ENCODE measurements around the gene ARHGAP6.

Gene ARHGAP6

GRCh38 chrX:11464836-11465463 lies 200.8 kb downstream of the ARHGAP6 start:
- DNase-seq (ENCODE audit: low read depth, low spot score) = no peak

GRCh38 chrX:11464380-11464779 lies 201.3 kb downstream of the ARHGAP6 start:
- DNase-seq (ENCODE audit: low read depth, low spot score) = no peak

GRCh38 chrX:11462648-11463047 lies 203.1 kb downstream of the ARHGAP6 start:
- DNase-seq (ENCODE audit: low read depth, low spot score) = no peak

GRCh38 chrX:11462136-11462535 lies 203.6 kb downstream of the ARHGAP6 start:
- DNase-seq (ENCODE audit: low read depth, low spot score) = no peak

- no peak for DNase-seq (ENCODE audit: low read depth, low spot score)
Measured at GRCh38 chrX:11461201-11462001, 204.3 kb downstream of the ARHGAP6 start.

- DNase-seq (ENCODE audit: low read depth, low spot score) = no peak
Measured at GRCh38 chrX:11460347-11460746, 205.4 kb downstream of the ARHGAP6 start.

GRCh38 chrX:11458170-11458569 lies 207.6 kb downstream of the ARHGAP6 start:
- no peak for DNase-seq (ENCODE audit: low read depth, low spot score)

GRCh38 chrX:11451151-11451550 lies 214.6 kb downstream of the ARHGAP6 start:
- DNase-seq (ENCODE audit: low read depth, low spot score) = no peak

GRCh38 chrX:11450354-11450753 lies 215.4 kb downstream of the ARHGAP6 start:
- no peak for DNase-seq (ENCODE audit: low read depth, low spot score)

GRCh38 chrX:11449613-11450012 lies 216.1 kb downstream of the ARHGAP6 start:
- no peak for DNase-seq (ENCODE audit: low read depth, low spot score)

- DNase-seq (ENCODE audit: low read depth, low spot score) = no peak
Measured at GRCh38 chrX:11447418-11447817, 218.3 kb downstream of the ARHGAP6 start.

GRCh38 chrX:11446949-11447348 lies 218.8 kb downstream of the ARHGAP6 start:
- DNase-seq (ENCODE audit: low read depth, low spot score) = no peak

- no peak for DNase-seq (ENCODE audit: low read depth, low spot score)
Measured at GRCh38 chrX:11446336-11446735, 219.4 kb downstream of the ARHGAP6 start.

- no peak for DNase-seq (ENCODE audit: low read depth, low spot score)
Measured at GRCh38 chrX:11445540-11445939, 220.2 kb downstream of the ARHGAP6 start.

GRCh38 chrX:11444052-11444451 lies 221.7 kb downstream of the ARHGAP6 start:
- no peak for DNase-seq (ENCODE audit: low read depth, low spot score)

GRCh38 chrX:11439846-11440245 lies 225.9 kb downstream of the ARHGAP6 start:
- DNase-seq (ENCODE audit: low read depth, low spot score) = no peak

GRCh38 chrX:11438767-11439166 lies 227.0 kb downstream of the ARHGAP6 start:
- DNase-seq (ENCODE audit: low read depth, low spot score) = no peak

GRCh38 chrX:11438380-11438723 lies 227.4 kb downstream of the ARHGAP6 start:
- DNase-seq (ENCODE audit: low read depth, low spot score) = no peak

GRCh38 chrX:11437642-11438379 lies 227.9 kb downstream of the ARHGAP6 start:
- peak; percentile 7 for DNase-seq (ENCODE audit: low read depth, low spot score)

- DNase-seq (ENCODE audit: low read depth, low spot score) = no peak
Measured at GRCh38 chrX:11435568-11435967, 230.2 kb downstream of the ARHGAP6 start.

GRCh38 chrX:11434607-11435006 lies 231.1 kb downstream of the ARHGAP6 start:
- no peak for DNase-seq (ENCODE audit: low read depth, low spot score)

GRCh38 chrX:11431786-11432185 lies 233.9 kb downstream of the ARHGAP6 start:
- no peak for DNase-seq (ENCODE audit: low read depth, low spot score)

- no peak for DNase-seq (ENCODE audit: low read depth, low spot score)
Measured at GRCh38 chrX:11430271-11430670, 235.4 kb downstream of the ARHGAP6 start.
